Panc1 (cell line): ENCODE data around the gene CADPS2.

Source experiments
- CTCF ChIP-seq: fragments of 450-650 bp; IDR thresholded peaks from 2 replicates; pipeline ENCODE4 v1.5.1; 2017; ENCODE audit warnings: mild to moderate bottlenecking
- POLR2AphosphoS5 ChIP-seq: IDR thresholded peaks from 2 replicates; pipeline ENCODE4 v1.6.1; 2012; ENCODE audit warnings: mild to moderate bottlenecking, low read depth, low read length, moderate library complexity

GRCh38 chr7:122304996-122305421 is 581.3 kb downstream of the CADPS2 start:
- TF ChIP-seq POLR2AphosphoS5 (no peak), CTCF (no peak)
